Activated CD8-positive, alpha-beta memory T cell treated with anti-CD3 and anti-CD28 coated beads, Interleukin-2, amount 50 U/mL, for 4 hours (primary cell): ENCODE data around the gene MMADHC.
"Not testable (repeated sequence)": the region's sequence is repeated elsewhere in the genome, so short reads cannot be mapped to it uniquely, and the experiment has no call there.

Source experiments
- DNase-seq: peaks from one replicate; pipeline ENCODE4 v3.0.0-alpha.2; 2020

The MMADHC gene

GRCh38 chr2:149594411-149594810 lies 6.8 kb upstream of the MMADHC start:
- DNase-seq: no peak

GRCh38 chr2:149587950-149588487 lies 444 bp upstream of the MMADHC start:
- DNase-seq: no peak

DNA sequence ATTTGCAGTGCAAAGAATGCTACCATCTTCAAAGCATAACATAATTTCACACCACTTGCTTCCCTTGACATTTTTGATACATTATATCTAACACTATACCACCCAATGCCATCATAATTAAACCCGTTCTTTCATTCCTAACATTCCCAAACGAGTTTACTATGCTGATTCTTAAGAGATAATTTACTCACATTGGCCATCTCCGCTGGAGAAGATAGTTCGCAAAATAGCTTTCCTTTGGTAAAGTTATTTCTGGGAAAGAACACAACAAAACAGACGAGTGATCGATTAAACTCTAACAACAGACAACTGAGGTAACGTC lies 716 bp downstream of the MMADHC start:
- no peak for DNase-seq

GRCh38 chr2:149586063-149586462 lies 1.5 kb downstream of the MMADHC start:
- DNase-seq: no peak

- no peak for DNase-seq
Measured at GRCh38 chr2:149585166-149585885, 2.2 kb downstream of the MMADHC start.

DNA sequence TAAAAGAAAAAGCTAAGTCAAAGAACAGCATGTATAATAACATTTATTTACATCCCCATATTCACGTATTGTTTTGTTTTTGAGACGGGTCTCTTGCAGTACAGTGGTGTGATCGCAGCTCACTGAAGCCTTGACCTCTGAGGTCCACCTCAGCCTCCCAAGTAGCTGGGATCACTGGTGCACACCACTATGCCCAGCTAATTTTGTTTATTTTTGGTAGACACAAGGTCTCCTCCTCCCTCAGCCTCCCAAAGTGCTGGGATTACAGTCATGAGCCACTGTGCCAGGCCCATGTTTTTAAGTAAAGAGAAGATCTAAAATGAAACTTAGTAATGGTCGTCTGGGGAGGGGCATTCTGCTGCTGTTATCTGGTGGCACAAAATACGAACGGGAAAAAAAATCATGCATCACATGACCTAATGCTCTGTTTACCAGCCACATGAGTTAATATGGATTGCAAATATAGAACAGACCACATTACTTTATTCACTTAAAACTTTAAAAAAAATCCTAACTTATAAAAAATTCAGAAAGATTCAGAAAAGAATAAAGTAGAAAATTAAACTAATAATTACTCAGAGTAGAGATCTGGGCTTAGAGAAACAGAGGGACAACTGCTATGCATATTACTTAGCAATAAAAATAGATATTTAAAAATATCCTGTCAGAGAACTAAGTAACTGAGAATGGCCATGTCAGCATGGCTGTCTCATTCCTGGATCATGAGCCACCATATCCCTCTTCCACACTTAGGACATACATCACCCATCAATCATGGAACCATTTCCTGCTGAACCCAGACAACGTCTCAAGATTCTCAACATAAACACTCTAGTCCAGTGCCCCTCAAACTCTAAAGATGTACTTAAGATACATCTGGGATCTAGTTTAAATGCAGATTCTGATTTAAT lies 7.3 kb downstream of the MMADHC start:
- no peak for DNase-seq

GRCh38 chr2:149577269-149577668 lies 10.3 kb downstream of the MMADHC start:
- DNase-seq: no peak

- no peak for DNase-seq
Measured at GRCh38 chr2:149575752-149576151, 11.8 kb downstream of the MMADHC start.

DNA sequence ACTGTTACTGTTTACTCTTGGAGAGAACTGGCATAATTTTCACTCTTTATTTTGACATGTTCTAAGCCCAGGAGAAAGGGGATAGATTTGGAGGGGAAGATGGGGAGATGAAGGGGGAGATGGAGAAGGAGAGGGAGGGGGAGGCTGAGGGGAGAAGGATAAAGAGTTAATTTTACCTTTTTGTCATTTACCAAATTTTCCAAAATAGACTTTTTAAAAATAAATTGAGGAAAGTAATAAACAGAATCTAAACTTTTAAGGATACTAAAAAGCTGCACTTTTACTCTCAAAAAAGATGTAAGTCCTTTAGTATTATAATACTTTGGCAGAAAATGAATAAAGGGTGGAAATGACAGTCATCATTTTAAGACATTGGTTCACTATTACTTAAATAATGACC lies 12.3 kb downstream of the MMADHC start:
- DNase-seq: no peak

GRCh38 chr2:149573760-149574159 lies 13.8 kb downstream of the MMADHC start:
- no peak for DNase-seq

DNA sequence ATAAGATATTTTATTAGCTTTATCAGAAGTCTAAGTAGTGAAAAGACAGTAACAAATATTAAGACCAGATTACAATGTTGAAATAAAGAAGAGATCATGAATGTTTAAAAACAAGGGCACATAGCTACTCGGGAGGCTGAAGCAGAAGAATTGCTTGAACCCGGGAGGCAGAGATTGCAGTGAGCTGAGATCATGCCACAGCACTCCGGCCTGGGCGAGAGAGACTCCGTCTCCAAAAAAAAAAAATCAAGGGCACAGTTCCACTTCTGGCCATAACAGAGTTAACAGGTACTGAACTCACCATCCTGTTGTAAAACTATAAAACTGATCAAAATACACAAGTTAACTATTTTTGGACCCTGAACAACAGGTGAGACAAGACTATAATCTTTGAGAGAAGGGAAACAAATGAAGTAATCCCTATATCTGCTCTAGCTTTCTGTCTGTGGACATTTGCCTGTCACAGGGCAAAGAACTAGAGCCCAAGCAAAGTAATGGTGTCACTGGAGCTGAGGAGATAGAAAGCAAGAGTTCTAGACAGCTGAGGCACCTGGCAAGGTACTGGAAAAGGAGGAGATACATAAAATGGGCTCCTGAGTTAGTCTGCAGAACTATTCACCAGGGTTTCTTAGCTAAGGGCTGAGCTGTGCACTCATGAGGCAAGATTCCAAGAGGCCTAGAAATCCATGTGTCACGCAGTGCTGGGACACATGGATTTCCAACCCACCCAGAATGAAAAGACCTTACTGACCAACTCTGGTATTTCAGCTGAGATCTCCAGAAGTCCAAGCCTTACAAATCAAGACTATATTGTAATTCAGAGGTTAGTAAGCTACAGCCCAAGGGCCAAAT lies 15.2 kb downstream of the MMADHC start:
- no peak for DNase-seq

- DNase-seq: no peak
Measured at GRCh38 chr2:149568138-149568537, 19.4 kb downstream of the MMADHC start.

DNA sequence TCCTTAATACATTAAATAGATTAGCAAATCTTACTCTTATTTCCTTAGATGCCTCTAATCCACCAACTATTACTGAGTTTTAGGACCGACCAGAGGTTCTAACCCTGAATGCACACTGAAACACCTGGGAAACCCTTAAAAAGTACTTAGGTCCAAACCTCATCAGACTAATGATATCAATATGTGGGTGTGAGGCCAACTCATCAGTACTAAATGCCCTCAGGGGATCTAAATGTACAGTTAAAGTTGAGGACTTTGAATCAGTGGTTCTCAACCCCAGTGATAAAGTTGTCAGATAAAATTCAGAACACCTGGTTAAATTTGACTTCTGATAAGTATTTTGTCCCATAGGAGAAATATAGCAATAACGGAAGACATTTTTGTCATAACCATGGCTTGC lies 20.9 kb downstream of the MMADHC start:
- DNase-seq: no peak

GRCh38 chr2:149565625-149566024 lies 21.9 kb downstream of the MMADHC start:
- not testable (repeated sequence) for DNase-seq

- no peak for DNase-seq
Measured at GRCh38 chr2:149564983-149565382, 22.6 kb downstream of the MMADHC start.

GRCh38 chr2:149564097-149564496 lies 23.5 kb downstream of the MMADHC start:
- DNase-seq: no peak

- DNase-seq: no peak
Measured at GRCh38 chr2:149562324-149562723, 25.3 kb downstream of the MMADHC start.

DNA sequence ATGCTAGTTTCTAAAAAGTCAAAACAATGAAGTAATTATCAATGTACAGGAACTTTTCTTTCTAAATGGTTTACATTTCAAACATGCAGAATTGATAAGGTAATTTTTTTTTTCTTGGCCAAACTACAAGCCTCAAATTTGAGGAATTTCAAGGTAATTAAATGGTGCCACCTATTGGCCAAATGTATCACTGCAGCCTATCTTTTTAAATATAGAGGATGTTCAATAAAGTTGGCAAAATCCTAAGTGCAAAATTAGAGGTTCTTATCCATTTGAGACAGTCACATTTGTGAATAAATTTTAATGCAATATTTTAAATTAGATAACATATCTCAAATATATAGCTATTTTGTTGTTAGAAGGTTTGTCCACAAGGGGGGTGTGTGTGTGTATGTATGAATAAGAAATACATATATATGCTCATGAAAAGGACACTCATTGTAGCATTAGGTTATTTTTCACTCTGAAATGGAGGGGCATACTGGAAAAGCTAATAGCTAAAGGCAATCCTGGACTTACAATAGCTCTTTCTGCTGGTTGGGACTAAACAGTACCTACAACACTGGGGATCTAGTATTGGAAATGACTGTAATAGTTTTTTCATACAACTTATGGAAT lies 26.2 kb downstream of the MMADHC start:
- no peak for DNase-seq

DNA sequence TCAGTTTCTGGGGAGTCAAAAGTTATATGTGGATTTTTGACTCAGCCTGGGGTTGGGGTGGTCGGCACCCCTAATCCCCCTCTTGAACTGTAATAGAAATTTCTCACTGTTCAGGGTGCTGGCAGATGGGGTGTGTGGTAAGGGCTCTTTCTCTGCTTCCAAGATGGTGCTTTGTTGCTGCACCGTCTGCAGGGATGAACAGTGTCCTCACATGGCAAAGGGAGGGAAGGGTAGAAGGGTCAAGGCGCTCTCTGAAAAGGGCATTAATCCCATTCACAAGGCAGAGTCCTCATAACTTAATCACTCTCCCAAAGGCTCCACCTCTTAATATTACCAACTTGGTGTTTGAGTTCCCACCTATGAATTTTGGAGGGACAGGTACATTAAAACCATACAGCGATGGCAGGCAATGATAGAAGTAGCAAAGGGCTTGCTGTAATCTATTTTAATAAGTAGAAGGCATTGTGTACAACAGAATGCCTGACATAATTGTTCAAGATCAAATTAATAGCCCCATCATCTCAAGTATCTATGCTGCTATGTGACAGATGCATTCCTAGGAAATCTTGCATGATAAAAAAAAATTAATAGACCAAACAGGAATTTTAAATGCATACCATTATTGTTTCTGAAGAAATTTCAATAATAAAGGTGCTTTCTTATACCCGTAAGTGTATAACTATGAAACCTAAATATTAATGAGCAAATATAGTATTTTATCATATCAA lies 28.1 kb downstream of the MMADHC start:
- no peak for DNase-seq

DNA sequence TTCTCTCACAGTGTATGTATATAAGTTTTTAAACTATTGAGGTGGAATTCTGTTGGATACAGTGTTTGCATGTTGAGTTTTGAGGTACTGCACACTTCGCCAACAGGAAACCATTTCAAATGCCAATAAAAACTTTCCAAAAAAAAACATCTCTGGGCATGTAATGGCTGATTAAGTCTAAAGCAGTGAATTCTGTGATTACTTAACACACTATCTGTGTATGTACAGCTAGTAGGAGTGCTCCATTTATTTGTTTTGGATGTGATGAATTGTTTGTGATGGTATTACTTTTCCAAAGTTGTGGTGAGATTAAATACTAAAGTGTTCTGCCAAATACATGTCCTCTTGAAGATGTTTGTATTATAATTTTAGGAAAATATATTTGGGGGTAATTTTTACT lies 31.1 kb downstream of the MMADHC start:
- DNase-seq: no peak

DNA sequence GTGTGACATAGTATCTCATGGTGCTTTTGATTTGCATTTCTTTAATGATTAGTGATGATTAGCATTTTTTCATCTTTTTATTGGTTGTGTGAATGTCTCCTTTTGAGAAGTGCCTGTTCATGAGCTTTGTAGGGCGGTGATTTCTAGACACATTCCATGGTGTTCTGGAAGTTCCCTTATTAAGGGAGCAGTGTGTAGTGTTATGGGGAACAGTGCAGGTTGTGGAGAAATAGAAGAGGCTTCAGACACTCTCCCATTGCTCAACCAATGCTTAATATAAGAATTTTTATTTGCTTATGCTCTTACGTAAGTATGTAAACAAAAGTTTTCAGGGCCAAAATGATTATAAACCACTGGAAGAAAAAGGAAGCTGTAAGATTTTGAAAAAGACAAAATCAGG lies 34.7 kb downstream of the MMADHC start:
- DNase-seq: no peak

DNA sequence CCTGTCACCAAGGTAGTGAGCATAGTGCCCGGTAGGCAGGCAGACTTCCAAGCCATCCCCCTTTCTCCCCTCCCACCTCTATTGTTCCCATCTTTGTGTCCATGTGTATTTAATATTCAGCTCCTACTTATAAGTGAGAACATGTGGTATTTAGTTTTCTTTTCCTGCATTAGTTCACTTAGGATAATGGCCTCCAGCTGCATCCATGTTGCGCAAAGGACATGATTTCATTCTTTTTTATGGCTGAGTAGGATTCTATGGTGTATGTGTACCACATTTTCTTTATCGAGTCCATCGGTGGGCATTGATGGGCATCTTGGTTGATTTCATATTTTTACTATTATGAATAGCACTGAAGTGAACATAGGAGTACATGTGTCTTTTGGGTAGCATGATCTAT lies 35.3 kb downstream of the MMADHC start:
- DNase-seq: no peak
